Measurements from ENCODE around the gene ABCC3. TPM values are rescaled to one million over a fixed set of nuclear protein-coding genes. Genes with fewer than 3 reads are reported as not detected.

ABCC3 gene
- total RNA-seq, 1 donor from 2014 or later: not detected

- Mint-ChIP-seq H3K4me3 (ENCODE audit: unreplicated experiment) (peak overlapping the region; percentile 49), H3K27ac (ENCODE audit: unreplicated experiment) (no peak overlapping the region)
- TF ChIP-seq, protein P1, sequence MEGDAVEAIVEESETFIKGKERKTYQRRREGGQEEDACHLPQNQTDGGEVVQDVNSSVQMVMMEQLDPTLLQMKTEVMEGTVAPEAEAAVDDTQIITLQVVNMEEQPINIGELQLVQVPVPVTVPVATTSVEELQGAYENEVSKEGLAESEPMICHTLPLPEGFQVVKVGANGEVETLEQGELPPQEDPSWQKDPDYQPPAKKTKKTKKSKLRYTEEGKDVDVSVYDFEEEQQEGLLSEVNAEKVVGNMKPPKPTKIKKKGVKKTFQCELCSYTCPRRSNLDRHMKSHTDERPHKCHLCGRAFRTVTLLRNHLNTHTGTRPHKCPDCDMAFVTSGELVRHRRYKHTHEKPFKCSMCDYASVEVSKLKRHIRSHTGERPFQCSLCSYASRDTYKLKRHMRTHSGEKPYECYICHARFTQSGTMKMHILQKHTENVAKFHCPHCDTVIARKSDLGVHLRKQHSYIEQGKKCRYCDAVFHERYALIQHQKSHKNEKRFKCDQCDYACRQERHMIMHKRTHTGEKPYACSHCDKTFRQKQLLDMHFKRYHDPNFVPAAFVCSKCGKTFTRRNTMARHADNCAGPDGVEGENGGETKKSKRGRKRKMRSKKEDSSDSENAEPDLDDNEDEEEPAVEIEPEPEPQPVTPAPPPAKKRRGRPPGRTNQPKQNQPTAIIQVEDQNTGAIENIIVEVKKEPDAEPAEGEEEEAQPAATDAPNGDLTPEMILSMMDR (IDR thresholded peaks at IDR 0.05; ENCODE audit: partially characterized antibody, unreplicated experiment): no peak
Observed at GRCh38 chr17:50662632-50663225, 28.0 kb downstream of the ABCC3 start.

GRCh38 chr17:50663812-50664374 lies 29.2 kb downstream of the ABCC3 start:
- TF ChIP-seq, protein P1 (IDR thresholded peaks at IDR 0.05; ENCODE audit: partially characterized antibody, unreplicated experiment): no peak
- peaks cover 18% of the 10 kb centered on the region for H3K27me3 Mint-ChIP-seq (ENCODE audit: unreplicated experiment)

More at GRCh38 chr17:50662632-50663225, 28.0 kb downstream of the ABCC3 start:
- DNase-seq: no peak
- peaks cover 8% of the 10 kb centered on the region for H3K4me1 Mint-ChIP-seq (ENCODE audit: low read depth, unreplicated experiment)
- peaks cover 7% of the 10 kb centered on the region for H3K36me3 Mint-ChIP-seq (ENCODE audit: unreplicated experiment)
- H3K27me3 Mint-ChIP-seq (ENCODE audit: unreplicated experiment): peaks cover 17% of the 10 kb centered on the region
- H3K9me3 Mint-ChIP-seq (ENCODE audit: unreplicated experiment): peaks cover 6% of the 10 kb centered on the region

GRCh38 chr17:50664788-50665458 lies 30.2 kb downstream of the ABCC3 start:
- Mint-ChIP-seq H3K27me3 (ENCODE audit: unreplicated experiment) (peaks cover 18% of the 10 kb centered on the region), H3K27ac (ENCODE audit: unreplicated experiment) (no peak overlapping the region), H3K4me3 (ENCODE audit: unreplicated experiment) (no peak overlapping the region), H3K4me1 (ENCODE audit: low read depth, unreplicated experiment) (peaks cover 6% of the 10 kb centered on the region), H3K36me3 (ENCODE audit: unreplicated experiment) (peaks cover 7% of the 10 kb centered on the region), H3K9me3 (ENCODE audit: unreplicated experiment) (peaks cover 6% of the 10 kb centered on the region)
- peak; percentile 4 for DNase-seq
- TF ChIP-seq, protein P1 (IDR thresholded peaks at IDR 0.05; ENCODE audit: partially characterized antibody, unreplicated experiment): no peak

More at GRCh38 chr17:50663812-50664374, 29.2 kb downstream of the ABCC3 start:
- DNase-seq: no peak
- H3K27ac Mint-ChIP-seq (ENCODE audit: unreplicated experiment): no peak overlapping the region
- peaks cover 7% of the 10 kb centered on the region for H3K36me3 Mint-ChIP-seq (ENCODE audit: unreplicated experiment)
- no peak overlapping the region for H3K4me3 Mint-ChIP-seq (ENCODE audit: unreplicated experiment)
- H3K9me3 Mint-ChIP-seq (ENCODE audit: unreplicated experiment): peaks cover 6% of the 10 kb centered on the region
- peaks cover 8% of the 10 kb centered on the region for H3K4me1 Mint-ChIP-seq (ENCODE audit: low read depth, unreplicated experiment)

GRCh38 chr17:50665838-50666237 lies 31.2 kb downstream of the ABCC3 start:
- no peak overlapping the region for H3K4me3 Mint-ChIP-seq (ENCODE audit: unreplicated experiment)
- TF ChIP-seq, protein P1 (IDR thresholded peaks at IDR 0.05; ENCODE audit: partially characterized antibody, unreplicated experiment): no peak
- peaks cover 7% of the 10 kb centered on the region for H3K36me3 Mint-ChIP-seq (ENCODE audit: unreplicated experiment)
- peaks cover 17% of the 10 kb centered on the region for H3K27me3 Mint-ChIP-seq (ENCODE audit: unreplicated experiment)
- no peak overlapping the region for H3K27ac Mint-ChIP-seq (ENCODE audit: unreplicated experiment)
- H3K4me1 Mint-ChIP-seq (ENCODE audit: low read depth, unreplicated experiment): peaks cover 6% of the 10 kb centered on the region
- peaks cover 6% of the 10 kb centered on the region for H3K9me3 Mint-ChIP-seq (ENCODE audit: unreplicated experiment)
- DNase-seq: peak; percentile 2

GRCh38 chr17:50666316-50666715 lies 31.6 kb downstream of the ABCC3 start:
- Mint-ChIP-seq H3K4me3 (ENCODE audit: unreplicated experiment) (no peak overlapping the region), H3K36me3 (ENCODE audit: unreplicated experiment) (peaks cover 5% of the 10 kb centered on the region), H3K4me1 (ENCODE audit: low read depth, unreplicated experiment) (peaks cover 6% of the 10 kb centered on the region), H3K9me3 (ENCODE audit: unreplicated experiment) (peaks cover 6% of the 10 kb centered on the region), H3K27me3 (ENCODE audit: unreplicated experiment) (peaks cover 13% of the 10 kb centered on the region), H3K27ac (ENCODE audit: unreplicated experiment) (no peak overlapping the region)
- TF ChIP-seq, protein P1 (IDR thresholded peaks at IDR 0.05; ENCODE audit: partially characterized antibody, unreplicated experiment): no peak
- no peak for DNase-seq
